Brain microvascular endothelial cell (primary cell): ENCODE results near the gene ATP6V0C.
A peak's percentile ranks its signal among the peaks of the same experiment; 100 is the strongest.

Experiments used
- DNase-seq: peaks from one replicate; pipeline ENCODE4 v3.0.0-alpha.2; 2020
- H3K27ac ChIP-seq: fragments of 250-450 bp; sonication (Bioruptor Pico); 2 replicates; pipeline ENCODE4 v1.5.1; 2020; ENCODE audit warnings: mild to moderate bottlenecking, moderate library complexity
- H3K27me3 ChIP-seq: fragments of 250-450 bp; sonication (Bioruptor Pico); replicated peaks from 2 replicates; pipeline ENCODE4 v1.5.1; 2020; ENCODE audit warnings: mild to moderate bottlenecking
- H3K36me3 ChIP-seq: fragments of 250-450 bp; sonication (Bioruptor Pico); replicated peaks from 2 replicates; pipeline ENCODE4 v1.5.1; 2020; ENCODE audit warnings: mild to moderate bottlenecking
- H3K4me3 ChIP-seq: 2 replicates; pipeline ENCODE4 v1.5.1; 2011; ENCODE audit warnings: low read depth, mild to moderate bottlenecking, control low read depth, low read length, moderate library complexity
- CTCF ChIP-seq: IDR thresholded peaks from 2 replicates; pipeline ENCODE4 v1.5.1; 2011; ENCODE audit warnings: low read depth, mild to moderate bottlenecking, moderate library complexity, low read length, control low read depth, inconsistent platforms; ENCODE audit errors: missing control alignments
- in situ Hi-C: cut with HindIII; loops from 2 replicates; pipeline ENCODE4 v1.10.0; 2017; ENCODE audit warnings: low sequenced_read_pairs, low pct_ligation_motif_present

ATP6V0C gene

DNA sequence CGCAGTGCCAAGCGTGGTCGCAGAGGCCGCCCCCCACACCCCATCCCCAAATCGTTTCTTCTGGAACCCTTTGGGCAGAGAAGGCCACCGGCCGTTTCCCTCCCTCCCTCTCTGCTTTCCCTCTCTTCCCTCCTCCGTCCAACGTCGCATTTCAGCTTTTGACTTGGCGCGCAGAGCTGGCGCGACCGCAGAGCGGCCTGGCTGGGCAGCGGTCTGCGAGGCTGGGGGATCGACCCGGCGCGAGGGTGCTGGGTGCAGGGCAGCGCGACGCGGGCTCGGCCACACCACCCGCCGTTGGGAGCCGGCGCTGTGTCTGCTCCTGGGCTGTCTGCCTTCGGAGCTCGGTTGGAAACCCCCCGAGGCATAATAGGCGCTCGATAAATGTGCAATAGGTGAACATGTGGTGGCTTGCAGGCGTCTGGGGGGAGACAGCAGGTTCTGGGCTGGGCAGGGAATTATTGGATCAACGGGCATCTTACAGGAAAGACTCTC is 45.5 kb upstream of the ATP6V0C start:
- Histone ChIP-seq H3K27ac (no peak overlapping the region), H3K27me3 (no peaks in the 10 kb centered on the region), H3K36me3 (no peaks in the 10 kb centered on the region), H3K4me3 (peak overlapping the region; percentile 39)
- DNase-seq, result no peak
- in situ Hi-C loops, result no loop called here
- TF ChIP-seq CTCF, result no peak

- Histone ChIP-seq H3K27ac (no peak overlapping the region), H3K4me3 (no peak overlapping the region), H3K27me3 (no peaks in the 10 kb centered on the region), H3K36me3 (no peaks in the 10 kb centered on the region)
- in situ Hi-C loops, result no loop called here
- DNase-seq, result no peak
- no peak for TF ChIP-seq CTCF
These were observed 44.9 kb upstream of the ATP6V0C start for GRCh38 chr16:2468725-2469398.

GRCh38 chr16:2469399-2470233 is 44.1 kb upstream of the ATP6V0C start:
- no peak overlapping the region for H3K27ac ChIP-seq
- DNase-seq, result no peak
- no peak overlapping the region for H3K4me3 ChIP-seq
- no peaks in the 10 kb centered on the region for H3K27me3 ChIP-seq
- no peaks in the 10 kb centered on the region for H3K36me3 ChIP-seq
- no peak for TF ChIP-seq CTCF
- in situ Hi-C loops, result no loop called here

- Histone ChIP-seq H3K36me3 (no peaks in the 10 kb centered on the region), H3K4me3 (no peak overlapping the region), H3K27me3 (no peaks in the 10 kb centered on the region), H3K27ac (no peak overlapping the region)
- in situ Hi-C loops, result no loop called here
- DNase-seq, result no peak
- no peak for TF ChIP-seq CTCF
These were observed 43.5 kb upstream of the ATP6V0C start for GRCh38 chr16:2470234-2470601.

GRCh38 chr16:2470603-2471015 is 43.1 kb upstream of the ATP6V0C start:
- in situ Hi-C loops, result no loop called here
- no peak for TF ChIP-seq CTCF
- no peak for DNase-seq
- Histone ChIP-seq H3K4me3 (no peak overlapping the region), H3K27me3 (no peaks in the 10 kb centered on the region), H3K36me3 (no peaks in the 10 kb centered on the region), H3K27ac (no peak overlapping the region)
